GM12891 (cell line): ENCODE data around the gene COIL.

ENCODE experiments used
- PAX5 ChIP-seq: IDR thresholded peaks from 2 replicates; pipeline ENCODE4 v1.6.1; 2011; ENCODE audit warnings: low read length, moderate library complexity, mild to moderate bottlenecking; ENCODE audit not compliant: insufficient read depth, severe bottlenecking
- POLR2A ChIP-seq: IDR thresholded peaks from 2 replicates; pipeline ENCODE4 v1.6.1; 2011; ENCODE audit warnings: low read depth, low read length, control low read depth
- POLR2AphosphoS5 ChIP-seq: IDR thresholded peaks from 2 replicates; pipeline ENCODE4 v1.6.1; 2011; ENCODE audit warnings: low read depth, low read length, control low read depth
- SPI1 ChIP-seq: IDR thresholded peaks from 2 replicates; pipeline ENCODE4 v1.6.1; 2011; ENCODE audit warnings: low read depth, low read length, control low read depth
- TAF1 ChIP-seq: IDR thresholded peaks from 2 replicates; pipeline ENCODE4 v1.6.1; 2011; ENCODE audit warnings: low read depth, low read length, control low read depth

GRCh38 chr17:56913353-56913866, 47.4 kb downstream of the COIL start:
- no peak for TF ChIP-seq POLR2AphosphoS5
- TF ChIP-seq POLR2A: no peak
- no peak for TF ChIP-seq TAF1
- TF ChIP-seq PAX5: no peak
- TF ChIP-seq SPI1: no peak
